ENCODE measurements around the gene CCDC85C.
"Not testable (repeated sequence)": the region's sequence is repeated elsewhere in the genome, so short reads cannot be mapped to it uniquely, and the experiment has no call there.

Gene CCDC85C

GRCh38 chr14:99603471-99604277 is at the start of gene CCDC85C:
Gene CCDC85C (minus strand): TSS chr14:99604207. CDS start chr14:99603959, 248 bp downstream.
- DNase-seq (ENCODE audit: low spot score): peak; percentile 6

GRCh38 chr14:99651953-99652746 is 48.1 kb upstream of the CCDC85C start:
- DNase-seq (ENCODE audit: low spot score): no peak

- no peak for DNase-seq (ENCODE audit: low spot score)
These were observed 46.2 kb upstream of the CCDC85C start for GRCh38 chr14:99650189-99650588.

- no peak for DNase-seq (ENCODE audit: low spot score)
These were observed 45.6 kb upstream of the CCDC85C start for GRCh38 chr14:99649643-99650042.

- no peak for DNase-seq (ENCODE audit: low spot score)
These were observed 45.2 kb upstream of the CCDC85C start for GRCh38 chr14:99649219-99649618.

GRCh38 chr14:99648027-99648784 is 44.2 kb upstream of the CCDC85C start:
- DNase-seq (ENCODE audit: low spot score): no peak

- no peak for DNase-seq (ENCODE audit: low spot score)
These were observed 43.4 kb upstream of the CCDC85C start for GRCh38 chr14:99647411-99647810.

GRCh38 chr14:99645545-99646505 is 41.8 kb upstream of the CCDC85C start:
- no peak for DNase-seq (ENCODE audit: low spot score)

GRCh38 chr14:99644723-99645544 is 40.9 kb upstream of the CCDC85C start, which contains the start of gene HHIPL1:
Gene HHIPL1 (plus strand): TSS chr14:99645129. CDS start chr14:99645208, 79 bp downstream.
- no peak for DNase-seq (ENCODE audit: low spot score)

GRCh38 chr14:99644035-99644587 is 40.1 kb upstream of the CCDC85C start:
- DNase-seq (ENCODE audit: low spot score): no peak

GRCh38 chr14:99643343-99643742 is 39.3 kb upstream of the CCDC85C start:
- DNase-seq (ENCODE audit: low spot score): no peak

- not testable (repeated sequence) for DNase-seq (ENCODE audit: low spot score)
These were observed 38.8 kb upstream of the CCDC85C start for GRCh38 chr14:99642771-99643170.

- no peak for DNase-seq (ENCODE audit: low spot score)
These were observed 33.6 kb upstream of the CCDC85C start for GRCh38 chr14:99637624-99638023.

- no peak for DNase-seq (ENCODE audit: low spot score)
These were observed 32.5 kb upstream of the CCDC85C start for GRCh38 chr14:99636487-99636886.

- no peak for DNase-seq (ENCODE audit: low spot score)
These were observed 31.1 kb upstream of the CCDC85C start for GRCh38 chr14:99635116-99635515.

- DNase-seq (ENCODE audit: low spot score): no peak
These were observed 30.4 kb upstream of the CCDC85C start for GRCh38 chr14:99634443-99634842.

- no peak for DNase-seq (ENCODE audit: low spot score)
These were observed 29.9 kb upstream of the CCDC85C start for GRCh38 chr14:99633918-99634317.

GRCh38 chr14:99633141-99633540 is 29.1 kb upstream of the CCDC85C start:
- no peak for DNase-seq (ENCODE audit: low spot score)

GRCh38 chr14:99632410-99633035 is 28.5 kb upstream of the CCDC85C start:
- no peak for DNase-seq (ENCODE audit: low spot score)

Measured in activated CD4-positive, alpha-beta T cell treated with anti-CD3 and anti-CD28 coated beads, Interleukin-2, Interleukin-4, amounts not matched to agents 100 ng/mL and 50 ng/mL, durations not matched to agents 16 hours and 8 hours (primary cell).